Naive B cell (primary cell): ENCODE results near the gene CNST. TPM values are rescaled to one million over a fixed set of nuclear protein-coding genes. Genes with fewer than 3 reads are reported as not detected.
"Not testable (repeated sequence)": the region's sequence is repeated elsewhere in the genome, so short reads cannot be mapped to it uniquely, and the experiment has no call there.

Experiments used
- ATAC-seq, 2 donors: fragments of 150-1000 bp; cut with Tn5 transposase; 2 replicates each; pipeline ENCODE4 v1.10.0; 2021; ENCODE audit warnings: low read depth in 2 of 2, mild to moderate bottlenecking in 2 of 2, moderate library complexity in 2 of 2
- DNase-seq: peaks from one replicate; pipeline ENCODE4 v3.0.0; 2022
- H3K27ac Mint-ChIP-seq, 6 donors: one replicate each; pipeline ENCODE4 v1.8.0; 2020 to 2022; ENCODE audit warnings: mild to moderate bottlenecking in 6 of 6, mixed read lengths in 6 of 6, moderate library complexity in 5 of 6, inconsistent platforms in 2 of 6
- H3K27me3 Mint-ChIP-seq, 3 donors: one replicate each; pipeline ENCODE4 v1.8.0; 2021 to 2022; ENCODE audit warnings: mixed read lengths in 3 of 3, mild to moderate bottlenecking in 1 of 3
- H3K36me3 Mint-ChIP-seq, 2 donors: one replicate each; pipeline ENCODE4 v1.8.0; 2020 to 2022; ENCODE audit warnings: mixed read lengths in 2 of 2, inconsistent platforms in 1 of 2, mild to moderate bottlenecking in 1 of 2
- H3K4me1 Mint-ChIP-seq, 3 donors: one replicate each; pipeline ENCODE4 v1.8.0; 2020 to 2022; ENCODE audit warnings: mixed read lengths in 3 of 3, inconsistent platforms in 1 of 3, mild to moderate bottlenecking in 1 of 3, moderate library complexity in 1 of 3
- H3K4me3 Mint-ChIP-seq, 8 donors: one replicate each; pipeline ENCODE4 v1.8.0; 2020 to 2022; ENCODE audit warnings: mild to moderate bottlenecking in 8 of 8, mixed read lengths in 8 of 8, moderate library complexity in 8 of 8, inconsistent platforms in 2 of 8
- H3K9me3 Mint-ChIP-seq, 7 donors: one replicate each; pipeline ENCODE4 v1.8.0; 2020 to 2022; ENCODE audit warnings: mixed read lengths in 7 of 7, mild to moderate bottlenecking in 5 of 7, inconsistent platforms in 2 of 7, moderate library complexity in 1 of 7
- polyA plus RNA-seq, 6 donors: library from polyadenylated mRNA; unstranded; fragments of 300-500 nt; fragmentation: Illumina TruSeq; gene quantifications; one replicate each; pipeline ENCODE4 v1.2.3, GENCODE V29; 2021; ENCODE audit warnings: low read depth in 6 of 6

Gene CNST
- polyA plus RNA-seq, 6 donors from 2014 or later = 24.1 to 61.5 (median 45.4) TPM

DNA sequence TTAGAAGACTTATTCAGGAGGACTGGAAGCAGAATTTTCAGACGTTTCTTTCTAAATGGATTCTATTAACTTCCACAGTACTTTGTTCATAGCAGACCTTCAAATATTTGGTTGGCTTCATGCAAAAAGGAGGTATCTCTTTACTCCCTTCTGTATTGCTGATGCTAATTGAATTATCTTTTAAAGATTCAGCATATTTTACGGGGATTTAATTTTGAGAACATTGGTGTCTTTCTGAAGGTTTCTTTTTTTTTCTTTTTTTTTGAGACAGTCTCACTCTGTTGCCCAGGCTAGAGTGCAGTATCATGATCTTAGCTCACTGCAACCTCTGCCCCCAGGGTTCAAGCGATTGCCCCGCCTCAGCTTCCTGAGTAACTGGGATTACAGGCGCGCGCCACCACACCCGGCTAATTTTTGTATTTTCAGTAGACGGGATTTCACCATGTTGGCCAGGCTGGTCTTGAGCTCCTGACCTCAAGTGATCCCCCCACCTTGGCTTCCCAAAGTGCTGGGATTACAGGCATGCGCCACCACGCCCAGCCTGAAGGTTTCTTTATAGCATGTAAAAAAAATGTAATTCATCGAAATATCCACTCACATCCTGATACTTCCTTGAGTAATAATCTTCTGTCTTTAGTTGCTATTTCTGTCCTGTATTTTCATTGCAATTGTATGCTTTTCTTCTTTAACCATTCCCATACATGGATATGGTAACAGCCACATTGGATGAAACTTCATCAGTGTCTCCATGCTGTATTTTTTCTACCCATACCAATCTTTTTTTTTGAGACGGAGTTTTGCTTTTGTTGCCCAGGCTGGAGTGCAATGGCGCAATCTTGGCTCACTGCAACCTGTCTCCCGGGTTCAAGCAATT, 14.5 kb downstream of the CNST start:
- Mint-ChIP-seq H3K4me1 (peaks cover 50 to 74% (median 62%) of the 10 kb centered on the region in 3 donors), H3K36me3 (peaks cover 12 to 22% of the 10 kb centered on the region in 2 donors), H3K27ac (peak overlapping the region in 5 of 6 donors; percentile 4 to 82 (median 57)), H3K27me3 (no peaks in the 10 kb centered on the region), H3K4me3 (peak overlapping the region in 5 of 8 donors; percentile 14 to 72 (median 47)), H3K9me3 (no peaks in the 10 kb centered on the region)
- DNase-seq (no peak), ATAC-seq (no peak)

DNA sequence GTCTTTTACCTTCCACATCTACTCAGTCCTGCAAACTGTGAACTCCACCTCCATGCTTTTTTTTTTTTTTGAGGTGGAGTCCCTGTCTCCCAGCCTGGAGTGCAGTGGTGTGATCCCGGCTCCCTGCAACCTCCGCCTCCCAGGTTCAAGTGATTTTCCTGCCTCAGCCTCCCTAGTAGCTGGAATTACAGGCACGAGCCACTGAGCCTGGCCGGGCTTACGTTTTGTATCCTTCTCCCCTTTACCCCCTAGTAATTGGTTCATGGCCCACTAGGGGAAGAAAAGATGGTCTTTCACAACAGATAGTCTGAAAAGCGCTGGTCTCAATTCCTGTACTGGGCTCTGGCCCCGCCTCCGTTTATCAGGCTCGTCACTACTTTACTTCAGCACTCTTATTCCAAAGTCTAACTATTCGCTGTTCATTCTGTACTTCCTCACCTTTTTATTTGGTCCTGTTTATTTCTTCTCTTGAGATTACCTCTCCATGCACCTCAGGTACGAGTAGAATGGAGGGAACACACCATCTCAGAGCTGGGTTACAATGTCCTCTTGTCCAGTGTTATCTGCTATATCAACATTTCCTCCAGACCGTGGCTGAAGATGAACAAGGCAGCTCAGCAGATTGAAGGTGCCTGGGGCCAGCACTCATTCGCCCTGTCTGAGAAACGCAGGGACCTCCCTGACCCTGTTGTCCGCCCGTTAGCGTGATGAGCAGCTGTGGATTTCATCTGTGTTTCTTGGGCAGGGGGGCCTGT, 16.2 kb downstream of the CNST start:
- Mint-ChIP-seq H3K36me3 (peaks cover 12 to 22% of the 10 kb centered on the region in 2 donors), H3K27me3 (no peaks in the 10 kb centered on the region), H3K4me1 (peaks cover 45 to 62% (median 57%) of the 10 kb centered on the region in 3 donors), H3K27ac (peak overlapping the region in 4 of 6 donors; percentile 37 to 85 (median 66)), H3K4me3 (peak overlapping the region in 4 of 8 donors; percentile 26 to 66 (median 53)), H3K9me3 (no peaks in the 10 kb centered on the region)
- DNase-seq (no peak), ATAC-seq (no peak)

DNA sequence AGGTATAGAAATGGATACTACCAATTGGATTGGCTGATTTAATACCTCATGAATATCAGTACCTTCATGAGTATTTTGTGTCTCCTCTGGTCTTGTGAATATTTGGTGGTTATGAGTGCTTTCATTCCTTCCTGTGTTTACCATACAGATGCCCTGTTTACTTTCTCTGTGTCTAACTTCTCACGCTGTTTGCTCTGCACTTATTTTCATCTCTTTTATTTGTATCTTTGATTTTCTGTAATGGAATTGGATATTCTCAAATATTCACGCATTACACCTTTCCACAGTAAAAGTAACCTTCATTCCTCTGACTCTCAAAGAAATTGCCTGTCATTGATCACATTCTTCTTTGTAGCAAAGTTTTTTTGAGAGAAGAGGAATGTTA, 16.8 kb downstream of the CNST start:
- H3K27ac Mint-ChIP-seq = peak overlapping the region in 3 of 6 donors; percentile 13 to 90 (median 68)
- ATAC-seq (no peak), DNase-seq (no peak)
- H3K9me3 Mint-ChIP-seq = no peaks in the 10 kb centered on the region
- H3K4me3 Mint-ChIP-seq = no peak overlapping the region
- H3K27me3 Mint-ChIP-seq = no peaks in the 10 kb centered on the region
- H3K4me1 Mint-ChIP-seq = peaks cover 42 to 57% (median 52%) of the 10 kb centered on the region in 3 donors
- H3K36me3 Mint-ChIP-seq = peaks cover 12 to 19% of the 10 kb centered on the region in 2 donors

DNA sequence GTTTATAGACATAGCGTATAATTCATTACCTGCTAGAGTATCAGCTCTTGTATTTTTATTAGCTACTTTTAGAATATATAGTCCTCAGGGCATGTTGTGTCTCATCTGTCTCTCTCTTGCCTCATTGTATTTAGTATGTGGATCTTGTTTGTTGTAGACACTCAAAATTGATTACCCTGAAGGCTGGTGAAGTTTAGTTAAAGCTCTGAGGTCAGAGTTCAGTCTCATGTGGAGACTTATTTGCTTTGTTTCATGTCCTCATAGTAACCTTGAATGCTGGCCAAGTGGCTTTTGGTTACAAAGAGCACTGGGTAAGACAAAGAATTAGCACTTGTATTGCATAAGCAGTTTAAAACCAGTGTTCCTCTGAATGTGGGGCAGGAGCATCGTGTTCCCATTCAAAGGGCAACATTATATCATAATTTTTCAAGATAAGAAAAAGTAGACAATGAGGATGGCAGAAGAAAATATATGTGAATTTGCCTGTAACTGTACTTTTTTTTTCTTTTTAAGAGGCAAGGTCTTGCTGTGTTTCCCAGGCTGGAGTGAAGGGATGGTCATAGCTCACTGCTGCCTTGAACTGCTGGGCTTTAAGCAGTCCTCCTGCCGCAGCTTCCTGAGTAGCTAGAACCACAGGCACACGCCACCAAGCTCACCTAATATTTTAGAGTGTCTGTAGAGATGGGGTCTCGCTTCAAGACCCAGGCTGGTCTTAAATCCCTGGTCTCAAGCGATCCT, 17.4 kb downstream of the CNST start:
- peaks cover 12 to 19% of the 10 kb centered on the region in 2 donors for H3K36me3 Mint-ChIP-seq
- peak overlapping the region in 3 of 6 donors; percentile 68 to 90 (median 85) for H3K27ac Mint-ChIP-seq
- no peak for ATAC-seq
- no peak overlapping the region for H3K4me3 Mint-ChIP-seq
- no peaks in the 10 kb centered on the region for H3K9me3 Mint-ChIP-seq
- DNase-seq = no peak
- peaks cover 41 to 51% (median 46%) of the 10 kb centered on the region in 3 donors for H3K4me1 Mint-ChIP-seq
- no peaks in the 10 kb centered on the region for H3K27me3 Mint-ChIP-seq

DNA sequence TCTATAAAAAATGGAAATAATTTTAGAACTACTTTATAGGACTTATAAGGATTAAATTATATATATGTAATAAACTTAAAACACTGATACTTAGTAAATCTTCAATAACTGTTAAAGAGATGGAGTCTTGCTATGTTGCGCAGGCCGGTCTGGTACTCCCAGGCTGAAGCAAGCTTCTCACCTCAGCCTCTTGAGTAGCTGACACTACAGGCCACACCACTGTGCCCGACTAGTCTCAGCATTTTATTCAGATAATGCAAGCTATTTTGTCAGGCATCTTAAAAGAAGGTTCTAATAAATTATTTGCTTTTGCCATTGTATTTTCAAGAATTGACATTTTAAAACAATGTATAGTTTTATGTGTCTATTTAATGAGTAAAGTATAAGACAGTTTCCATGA, 20.8 kb downstream of the CNST start:
- ATAC-seq = no peak
- H3K9me3 Mint-ChIP-seq = peaks cover 0 to 10% (median 9%) of the 10 kb centered on the region in 7 donors
- peak overlapping the region in 2 of 6 donors; percentile 36 to 38 for H3K27ac Mint-ChIP-seq
- no peak for DNase-seq
- H3K36me3 Mint-ChIP-seq = peaks cover 22 to 27% of the 10 kb centered on the region in 2 donors
- H3K4me3 Mint-ChIP-seq = no peak overlapping the region
- no peaks in the 10 kb centered on the region for H3K27me3 Mint-ChIP-seq
- peaks cover 30 to 34% (median 31%) of the 10 kb centered on the region in 3 donors for H3K4me1 Mint-ChIP-seq

DNA sequence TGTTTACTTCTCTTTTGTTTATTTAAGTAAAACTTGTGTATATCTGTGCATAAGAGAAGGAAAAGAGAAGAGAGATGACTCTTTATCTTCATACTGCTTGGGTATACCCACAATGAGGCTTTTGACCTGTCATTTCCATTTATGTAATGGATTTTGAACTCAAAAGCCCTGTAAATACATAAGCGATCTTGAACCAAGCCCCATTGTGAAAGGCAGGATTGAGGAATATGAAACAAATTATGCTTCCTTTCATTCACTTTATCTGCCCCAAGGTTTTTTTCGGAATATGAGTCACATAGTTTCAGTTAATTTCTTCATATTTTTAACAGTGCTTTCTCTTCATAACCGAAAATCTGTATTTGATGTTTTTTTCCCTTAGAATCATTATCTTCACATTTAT, 21.4 kb downstream of the CNST start:
- Mint-ChIP-seq H3K4me3 (no peak overlapping the region), H3K36me3 (peaks cover 26 to 29% of the 10 kb centered on the region in 2 donors), H3K9me3 (peaks cover 0 to 10% (median 9%) of the 10 kb centered on the region in 7 donors), H3K27me3 (no peaks in the 10 kb centered on the region), H3K27ac (peak overlapping the region in 3 of 6 donors; percentile 22 to 51 (median 36)), H3K4me1 (peaks cover 24 to 32% (median 26%) of the 10 kb centered on the region in 3 donors)
- DNase-seq (no peak), ATAC-seq (no peak)

DNA sequence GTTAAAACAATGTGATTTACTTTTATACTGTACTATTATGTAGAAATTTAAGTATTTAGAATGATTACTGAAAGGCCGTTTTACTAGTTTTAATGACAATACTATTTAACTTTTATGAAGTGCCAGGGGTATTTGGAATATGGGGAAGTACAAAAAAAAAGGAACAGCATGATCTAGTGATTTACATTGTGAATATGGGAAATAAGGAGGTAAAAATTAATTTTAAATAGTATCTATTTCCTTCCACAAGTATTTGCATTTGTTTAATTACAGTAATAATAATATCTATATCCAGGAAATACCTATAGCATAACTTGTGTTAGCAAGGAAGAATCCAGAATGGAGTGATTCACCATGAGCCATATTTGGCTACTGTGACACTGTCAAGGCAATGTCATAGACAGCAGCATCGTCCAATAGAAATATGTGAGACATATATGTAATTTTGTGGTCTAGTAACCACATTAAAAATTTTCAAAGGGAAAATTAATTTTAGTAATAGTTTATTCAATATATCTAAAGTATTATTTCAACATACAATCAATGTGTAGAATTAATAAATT, 22.0 kb downstream of the CNST start:
- Mint-ChIP-seq H3K27me3 (no peaks in the 10 kb centered on the region), H3K4me3 (no peak overlapping the region), H3K9me3 (peaks cover 0 to 10% (median 9%) of the 10 kb centered on the region in 7 donors), H3K36me3 (peaks cover 19 to 30% of the 10 kb centered on the region in 2 donors), H3K27ac (peak overlapping the region in 2 of 6 donors; percentile 36 to 51), H3K4me1 (peaks cover 18 to 26% (median 19%) of the 10 kb centered on the region in 3 donors)
- no peak for ATAC-seq
- DNase-seq = no peak

DNA sequence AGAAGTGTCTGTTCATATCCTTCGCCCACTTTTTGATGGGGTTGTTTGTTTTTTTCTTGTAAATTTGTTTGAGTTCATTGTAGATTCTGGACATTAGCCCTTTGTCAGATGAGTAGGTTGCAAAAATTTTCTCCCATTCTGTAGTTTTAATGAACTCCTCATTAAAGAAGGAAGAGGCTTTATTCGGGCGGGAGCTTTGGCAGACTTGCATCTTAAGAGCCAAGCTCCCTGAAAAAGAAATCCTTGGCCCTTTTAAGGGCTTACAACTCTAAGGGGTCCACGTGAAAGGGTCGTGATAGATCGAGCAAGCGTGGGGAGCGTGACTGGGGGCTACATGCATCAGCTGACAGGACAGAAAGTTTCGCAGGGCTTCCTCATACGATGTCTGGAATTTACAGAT, 23.7 kb downstream of the CNST start:
- Mint-ChIP-seq H3K4me1 (peaks cover 16 to 19% (median 17%) of the 10 kb centered on the region in 3 donors), H3K27ac (peak overlapping the region in 4 of 6 donors; percentile 27 to 63 (median 60)), H3K4me3 (peak overlapping the region in 1 of 8 donors; percentile 70), H3K36me3 (peaks cover 13 to 14% of the 10 kb centered on the region in 2 donors), H3K9me3 (peaks cover 0 to 10% (median 9%) of the 10 kb centered on the region in 7 donors)
- DNase-seq, ATAC-seq, H3K27me3 Mint-ChIP-seq: not testable (repeated sequence)

DNA sequence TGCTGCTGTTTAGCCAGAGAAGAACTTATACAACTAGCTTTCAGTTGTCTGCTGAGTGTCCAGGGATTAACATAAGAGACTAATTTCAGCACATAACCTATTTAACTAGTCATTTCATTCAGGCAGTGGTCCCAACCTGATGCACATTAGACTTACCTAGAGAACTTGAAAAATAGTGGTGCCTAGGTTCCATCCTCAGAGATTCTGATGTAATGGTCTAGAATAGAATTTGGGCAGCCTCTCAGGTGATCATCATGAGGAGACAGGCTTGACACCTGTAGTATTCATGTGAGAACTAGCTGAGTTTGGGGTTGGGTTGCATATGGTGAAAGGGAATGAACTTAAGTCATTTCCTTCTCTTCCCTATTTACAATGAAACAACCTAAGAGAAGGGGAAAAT, 24.8 kb downstream of the CNST start:
- Mint-ChIP-seq H3K27ac (peak overlapping the region in 2 of 6 donors; percentile 23 to 39), H3K4me1 (peaks cover 20 to 22% (median 20%) of the 10 kb centered on the region in 3 donors)

DNA sequence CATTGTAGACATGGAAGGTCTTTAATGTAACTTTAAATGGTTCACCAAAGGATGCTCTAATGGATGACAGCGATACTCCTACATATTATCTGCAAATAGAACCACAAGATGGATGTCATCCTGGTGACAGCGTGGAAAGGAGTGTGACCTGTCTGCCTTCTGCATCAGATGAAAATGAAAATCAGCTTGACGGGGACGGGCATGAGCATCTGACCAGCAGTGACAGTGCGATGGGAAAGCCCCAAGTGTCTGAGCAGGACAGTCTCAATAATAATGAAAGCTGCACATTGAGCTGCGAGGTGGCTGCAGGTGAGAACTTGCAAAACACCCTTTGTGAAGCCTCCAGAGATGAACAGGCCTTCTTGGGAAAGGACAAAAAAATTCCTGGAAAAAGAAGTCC, 25.2 kb downstream of the CNST start:
- DNase-seq = no peak

More for the DNA sequence above, 24.8 kb downstream of the CNST start:
- Mint-ChIP-seq H3K9me3 (peaks cover 0 to 10% (median 9%) of the 10 kb centered on the region in 7 donors), H3K27me3 (no peaks in the 10 kb centered on the region), H3K4me3 (no peak overlapping the region), H3K36me3 (peaks cover 14 to 18% of the 10 kb centered on the region in 2 donors)
- ATAC-seq (no peak), DNase-seq (no peak)

DNA sequence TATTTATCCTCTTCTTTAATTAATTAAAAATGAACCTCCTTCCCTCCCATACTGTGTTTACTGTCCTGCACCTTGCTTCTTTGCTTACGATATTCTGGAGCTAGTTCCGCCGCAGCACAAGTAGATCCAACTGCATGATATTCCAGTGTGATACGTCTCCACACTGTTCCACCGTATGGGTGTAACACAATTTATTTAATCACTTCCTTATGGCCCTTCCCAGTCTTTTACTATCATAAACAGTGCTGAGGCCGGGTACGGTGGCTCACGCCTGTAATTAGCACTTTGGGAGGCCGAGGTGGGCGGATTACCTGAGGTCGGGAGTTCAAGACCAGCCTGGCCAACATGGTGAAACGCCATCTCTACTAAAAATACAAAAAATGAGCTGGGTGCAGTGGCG, 25.7 kb downstream of the CNST start:
- no peak overlapping the region for H3K4me3 Mint-ChIP-seq

More for the DNA sequence above, 25.2 kb downstream of the CNST start:
- peak overlapping the region in 1 of 6 donors; percentile 23 for H3K27ac Mint-ChIP-seq
- H3K27me3 Mint-ChIP-seq = no peaks in the 10 kb centered on the region
- H3K9me3 Mint-ChIP-seq = peaks cover 0 to 10% (median 9%) of the 10 kb centered on the region in 7 donors
- peaks cover 14 to 18% of the 10 kb centered on the region in 2 donors for H3K36me3 Mint-ChIP-seq
- ATAC-seq = no peak
- peaks cover 20 to 25% (median 22%) of the 10 kb centered on the region in 3 donors for H3K4me1 Mint-ChIP-seq
- H3K4me3 Mint-ChIP-seq = peak overlapping the region in 1 of 8 donors; percentile 14

DNA sequence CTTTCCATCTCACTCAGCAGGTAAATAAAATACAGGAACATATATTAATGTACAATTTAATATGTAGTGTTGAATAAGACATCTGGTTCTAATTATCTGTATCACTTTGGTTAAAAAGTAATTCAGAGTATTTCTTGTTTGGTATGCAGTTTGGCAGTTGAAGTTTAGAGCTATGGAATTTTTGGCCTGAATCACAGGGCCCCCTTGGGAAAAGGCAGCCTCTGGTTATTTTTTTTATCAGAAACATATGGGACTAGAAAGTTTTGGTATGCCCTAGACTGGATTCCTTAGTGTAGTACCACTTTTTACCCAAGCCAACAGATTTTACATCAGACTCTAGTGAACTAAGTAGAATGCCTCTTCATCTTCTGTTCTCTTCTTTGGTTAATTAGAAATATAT, 26.4 kb downstream of the CNST start:
- Mint-ChIP-seq H3K36me3 (peaks cover 14 to 18% of the 10 kb centered on the region in 2 donors), H3K9me3 (peaks cover 0 to 10% (median 9%) of the 10 kb centered on the region in 7 donors), H3K27me3 (no peaks in the 10 kb centered on the region), H3K4me1 (peaks cover 24 to 34% (median 28%) of the 10 kb centered on the region in 3 donors), H3K4me3 (no peak overlapping the region), H3K27ac (peak overlapping the region in 1 of 6 donors; percentile 18)
- no peak for DNase-seq
- ATAC-seq = no peak

More for the DNA sequence above, 25.7 kb downstream of the CNST start:
- ATAC-seq (no peak), DNase-seq (no peak)
- H3K9me3 Mint-ChIP-seq = peaks cover 0 to 10% (median 9%) of the 10 kb centered on the region in 7 donors
- H3K4me1 Mint-ChIP-seq = peaks cover 24 to 27% (median 26%) of the 10 kb centered on the region in 3 donors
- no peak overlapping the region for H3K27ac Mint-ChIP-seq
- H3K36me3 Mint-ChIP-seq = peaks cover 14 to 18% of the 10 kb centered on the region in 2 donors
- no peaks in the 10 kb centered on the region for H3K27me3 Mint-ChIP-seq
